ENCODE data around the gene ALDH1L1.

Gene ALDH1L1

DNA sequence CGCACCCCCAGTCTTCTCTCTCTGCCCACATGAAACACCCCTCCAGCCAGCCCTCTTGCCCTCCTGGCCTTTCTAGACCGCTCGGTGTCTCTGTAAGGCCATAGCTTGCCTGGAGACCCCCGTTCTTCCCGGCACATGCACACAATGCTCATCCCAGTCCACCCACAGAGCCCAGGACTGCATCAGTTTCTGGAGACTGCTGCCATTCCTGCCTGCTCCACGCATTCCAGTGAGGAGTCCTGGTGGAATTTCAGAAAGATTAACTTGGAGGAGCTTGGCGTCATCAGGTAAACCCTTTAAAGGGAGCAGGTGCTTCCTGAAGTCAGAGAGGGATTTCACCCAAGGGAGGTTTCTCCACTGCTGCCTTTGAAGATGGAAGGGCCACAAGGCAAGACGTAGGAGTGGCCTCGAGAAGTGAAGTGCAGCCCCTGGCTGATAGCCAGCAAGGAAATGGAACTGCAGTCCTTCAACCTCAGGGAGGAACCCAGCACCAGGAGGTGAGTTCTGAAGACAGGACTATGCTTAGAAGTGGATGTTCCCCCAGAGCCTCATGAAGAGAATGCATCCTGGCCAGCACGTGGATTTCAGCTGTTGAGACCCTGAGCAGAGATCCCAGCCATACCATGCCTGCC lies 115.6 kb downstream of the ALDH1L1 start:
- Histone ChIP-seq H3K36me3 (replicated peaks) (no peaks in the 10 kb centered on the region), H3K9me3 (no peaks in the 10 kb centered on the region), H3K4me1 (no peaks in the 10 kb centered on the region), H3K27me3 (ENCODE audit: low read depth) (no peaks in the 10 kb centered on the region), H3K4me3 (no peak overlapping the region)
- in situ Hi-C loops (cut with MboI; ENCODE audit: low sequenced_read_pairs) = no loop called here
- DNase-seq (ENCODE audit: low spot score in 2 of 2) = no peak

- in situ Hi-C loops (cut with MboI; ENCODE audit: low sequenced_read_pairs) = no loop called here
- Histone ChIP-seq H3K4me1 (no peaks in the 10 kb centered on the region), H3K9me3 (no peaks in the 10 kb centered on the region), H3K36me3 (replicated peaks) (no peaks in the 10 kb centered on the region), H3K4me3 (no peak overlapping the region), H3K27me3 (ENCODE audit: low read depth) (no peaks in the 10 kb centered on the region)
- no peak for DNase-seq (ENCODE audit: low spot score in 2 of 2)
Measured at GRCh38 chr3:126063358-126063965, 116.9 kb downstream of the ALDH1L1 start.

DNA sequence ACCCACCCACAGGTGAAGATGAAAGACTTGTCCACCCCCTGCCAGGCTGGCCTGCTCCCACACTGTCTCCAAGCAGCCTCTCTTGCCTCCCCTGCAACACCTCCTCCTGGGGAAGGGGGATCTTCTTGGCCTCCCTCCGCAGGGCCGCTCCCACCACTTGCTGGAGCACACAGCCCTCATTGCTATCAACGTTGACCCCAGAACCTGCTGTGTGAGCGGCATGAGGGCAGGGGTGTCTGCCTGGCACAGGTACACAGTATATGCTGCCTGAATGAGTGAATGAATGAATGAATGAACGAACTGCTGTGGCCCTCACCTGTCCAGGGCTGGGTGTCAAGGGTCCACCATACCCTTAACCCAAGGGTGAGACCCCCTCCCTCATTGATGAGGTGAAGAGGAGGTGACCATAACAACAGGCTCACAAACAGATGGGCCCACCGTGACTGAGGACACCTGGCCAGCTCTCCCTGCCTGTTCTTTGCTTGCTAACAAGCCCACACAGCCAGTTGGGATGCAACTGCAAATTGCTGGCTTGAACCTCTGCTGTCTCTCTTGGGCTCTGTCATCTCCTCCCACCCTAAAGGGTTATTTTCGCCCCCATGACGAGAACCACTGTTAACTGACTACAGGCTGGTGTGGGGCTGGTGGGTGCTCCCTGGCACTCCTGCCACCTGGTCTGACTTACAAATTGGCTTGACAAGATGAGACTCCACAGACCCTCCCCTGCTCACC lies 118.9 kb downstream of the ALDH1L1 start:
- Histone ChIP-seq H3K4me1 (no peaks in the 10 kb centered on the region), H3K4me3 (no peak overlapping the region), H3K36me3 (replicated peaks) (no peaks in the 10 kb centered on the region), H3K9me3 (no peaks in the 10 kb centered on the region), H3K27me3 (ENCODE audit: low read depth) (no peaks in the 10 kb centered on the region)
- in situ Hi-C loops (cut with MboI; ENCODE audit: low sequenced_read_pairs) = no loop called here
- no peak for DNase-seq (ENCODE audit: low spot score in 2 of 2)

DNA sequence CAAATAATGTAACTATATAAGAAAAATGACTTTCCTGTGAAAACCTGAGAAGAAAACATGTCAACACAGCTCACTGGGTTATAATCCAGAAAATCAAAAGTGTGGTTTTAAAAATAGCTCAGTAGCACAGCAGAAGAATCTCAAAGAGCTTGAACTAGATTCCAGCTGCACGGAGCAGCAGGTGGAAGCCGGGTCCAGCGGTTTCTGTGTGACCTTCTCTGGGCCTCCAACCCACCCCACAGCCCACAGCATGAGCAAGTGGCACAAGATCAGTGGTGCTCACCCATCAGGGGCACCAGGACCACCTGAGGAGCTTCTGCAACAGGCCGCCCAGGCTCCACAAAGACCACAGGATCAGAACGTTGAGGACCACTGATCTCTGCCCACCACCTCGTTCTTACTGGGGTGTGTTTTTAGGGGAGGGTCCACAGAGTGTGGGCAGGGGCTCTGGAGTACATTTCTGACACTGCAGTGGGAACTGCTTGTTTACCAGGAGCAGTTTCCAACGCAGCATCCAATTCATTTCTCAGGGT lies 119.7 kb downstream of the ALDH1L1 start:
- no peaks in the 10 kb centered on the region for H3K27me3 ChIP-seq (ENCODE audit: low read depth)
- no peak overlapping the region for H3K4me3 ChIP-seq
- no peaks in the 10 kb centered on the region for H3K36me3 ChIP-seq (replicated peaks)
- in situ Hi-C loops (cut with MboI; ENCODE audit: low sequenced_read_pairs) = no loop called here
- no peaks in the 10 kb centered on the region for H3K9me3 ChIP-seq
- H3K4me1 ChIP-seq = no peaks in the 10 kb centered on the region
- no peak for DNase-seq (ENCODE audit: low spot score in 2 of 2)

DNA sequence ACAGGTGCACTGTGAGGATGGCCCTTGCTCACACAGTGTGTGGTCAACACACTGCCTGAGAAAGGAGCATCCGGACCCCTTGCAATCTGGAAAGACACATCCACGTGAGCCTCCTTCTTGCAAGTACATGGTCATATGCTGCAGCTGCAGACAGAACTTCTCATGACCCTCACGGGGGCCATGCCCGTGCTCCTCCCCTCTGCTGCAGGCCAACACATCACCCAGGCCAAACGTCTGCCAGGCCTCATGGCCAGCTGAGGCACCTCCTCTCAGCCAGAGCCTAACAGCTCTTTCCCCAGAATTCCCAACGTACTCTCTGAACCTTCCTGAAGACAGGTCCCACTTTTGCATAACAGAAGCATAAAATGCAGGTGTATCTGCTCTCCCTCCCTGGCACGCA lies 121.7 kb downstream of the ALDH1L1 start:
- no peaks in the 10 kb centered on the region for H3K4me1 ChIP-seq
- in situ Hi-C loops (cut with MboI; ENCODE audit: low sequenced_read_pairs) = no loop called here
- H3K27me3 ChIP-seq (ENCODE audit: low read depth) = no peaks in the 10 kb centered on the region
- DNase-seq (ENCODE audit: low spot score in 2 of 2) = no peak
- H3K9me3 ChIP-seq = no peaks in the 10 kb centered on the region
- no peaks in the 10 kb centered on the region for H3K36me3 ChIP-seq (replicated peaks)
- no peak overlapping the region for H3K4me3 ChIP-seq

- H3K4me1 ChIP-seq = no peaks in the 10 kb centered on the region
- H3K27me3 ChIP-seq (ENCODE audit: low read depth) = no peaks in the 10 kb centered on the region
- in situ Hi-C loops (cut with MboI; ENCODE audit: low sequenced_read_pairs) = no loop called here
- H3K4me3 ChIP-seq = no peak overlapping the region
- H3K36me3 ChIP-seq (replicated peaks) = no peaks in the 10 kb centered on the region
- H3K9me3 ChIP-seq = no peaks in the 10 kb centered on the region
- no peak for DNase-seq (ENCODE audit: low spot score in 2 of 2)
Measured at GRCh38 chr3:126057936-126058335, 122.5 kb downstream of the ALDH1L1 start.

- Histone ChIP-seq H3K4me1 (no peaks in the 10 kb centered on the region), H3K36me3 (replicated peaks) (no peaks in the 10 kb centered on the region), H3K4me3 (no peak overlapping the region), H3K27me3 (ENCODE audit: low read depth) (no peaks in the 10 kb centered on the region), H3K9me3 (no peaks in the 10 kb centered on the region)
- in situ Hi-C loops (cut with MboI; ENCODE audit: low sequenced_read_pairs) = no loop called here
- DNase-seq (ENCODE audit: low spot score in 2 of 2) = no peak
Measured at GRCh38 chr3:126057501-126057819, 122.9 kb downstream of the ALDH1L1 start.

- Histone ChIP-seq H3K36me3 (replicated peaks) (no peaks in the 10 kb centered on the region), H3K4me1 (no peaks in the 10 kb centered on the region), H3K9me3 (no peaks in the 10 kb centered on the region), H3K4me3 (no peak overlapping the region), H3K27me3 (ENCODE audit: low read depth) (no peaks in the 10 kb centered on the region)
- in situ Hi-C loops (cut with MboI; ENCODE audit: low sequenced_read_pairs) = no loop called here
- DNase-seq (ENCODE audit: low spot score in 2 of 2) = no peak
Measured at GRCh38 chr3:126056681-126057500, 123.5 kb downstream of the ALDH1L1 start.

DNA sequence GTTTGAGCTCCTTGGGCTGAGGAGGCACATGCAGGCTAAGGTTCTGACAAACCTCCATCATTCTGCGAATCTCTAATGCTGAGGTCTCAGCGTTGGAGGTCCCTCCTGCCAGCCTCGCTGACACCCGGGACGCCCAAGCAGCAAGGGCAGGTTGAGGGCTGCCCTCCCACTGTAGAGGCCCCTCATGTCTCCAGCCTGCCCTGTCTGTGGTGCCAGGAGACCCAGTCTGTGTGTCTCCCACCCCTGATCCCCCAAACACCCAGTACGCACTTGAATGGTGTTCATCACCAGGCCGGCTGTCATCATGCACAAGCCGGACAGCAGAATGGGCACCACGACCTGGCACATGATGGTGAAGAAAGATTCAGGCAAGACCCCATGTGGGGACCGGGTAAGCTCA lies 124.3 kb downstream of the ALDH1L1 start:
- Histone ChIP-seq H3K4me1 (no peaks in the 10 kb centered on the region), H3K36me3 (replicated peaks) (no peaks in the 10 kb centered on the region), H3K27me3 (ENCODE audit: low read depth) (no peaks in the 10 kb centered on the region), H3K4me3 (no peak overlapping the region), H3K9me3 (no peaks in the 10 kb centered on the region)
- no peak for DNase-seq (ENCODE audit: low spot score in 2 of 2)
- in situ Hi-C loops (cut with MboI; ENCODE audit: low sequenced_read_pairs) = no loop called here

GRCh38 chr3:126054870-126055269 lies 125.5 kb downstream of the ALDH1L1 start:
- DNase-seq (ENCODE audit: low spot score in 2 of 2) = no peak
- no peak overlapping the region for H3K4me3 ChIP-seq
- in situ Hi-C loops (cut with MboI; ENCODE audit: low sequenced_read_pairs) = no loop called here

GRCh38 chr3:126053949-126054569 lies 126.3 kb downstream of the ALDH1L1 start:
- no peak overlapping the region for H3K4me3 ChIP-seq
- no peaks in the 10 kb centered on the region for H3K27me3 ChIP-seq (ENCODE audit: low read depth)
- no peaks in the 10 kb centered on the region for H3K36me3 ChIP-seq (replicated peaks)
- no peaks in the 10 kb centered on the region for H3K9me3 ChIP-seq
- no peaks in the 10 kb centered on the region for H3K4me1 ChIP-seq
- in situ Hi-C loops (cut with MboI; ENCODE audit: low sequenced_read_pairs) = no loop called here
- DNase-seq (ENCODE audit: low spot score in 2 of 2) = no peak

More at GRCh38 chr3:126054870-126055269, 125.5 kb downstream of the ALDH1L1 start:
- Histone ChIP-seq H3K27me3 (ENCODE audit: low read depth) (no peaks in the 10 kb centered on the region), H3K4me1 (no peaks in the 10 kb centered on the region), H3K36me3 (replicated peaks) (no peaks in the 10 kb centered on the region), H3K9me3 (no peaks in the 10 kb centered on the region)

All from HAP-1 (cell line).